HT1080 (cell line): ENCODE data around the gene PLEKHH3. TPM values are rescaled to one million over a fixed set of nuclear protein-coding genes. Genes with fewer than 3 reads are reported as not detected.
"Not testable (repeated sequence)": the region's sequence is repeated elsewhere in the genome, so short reads cannot be mapped to it uniquely, and the experiment has no call there.

Experiments used
- DNase-seq: peaks from one replicate; pipeline ENCODE4 v3.0.0-alpha.2; 2015; ENCODE audit warnings: low read depth
- small RNA-seq: library from RNA; depleted of rRNA; stranded (forward); fragments of <200 nt; gene quantifications from one replicate; pipeline ENCODE3, GENCODE V24; 2014
- total RNA-seq: library from RNA; depleted of rRNA; stranded (reverse); fragments of >200 nt; shearing (Covaris generic); gene quantifications from 2 replicates; pipeline ENCODE4 v1.2.3, GENCODE V29; 2014; rRNA removed

Gene PLEKHH3
- total RNA-seq, 1 experiment from 2014 or later, result 14.7 TPM

DNA sequence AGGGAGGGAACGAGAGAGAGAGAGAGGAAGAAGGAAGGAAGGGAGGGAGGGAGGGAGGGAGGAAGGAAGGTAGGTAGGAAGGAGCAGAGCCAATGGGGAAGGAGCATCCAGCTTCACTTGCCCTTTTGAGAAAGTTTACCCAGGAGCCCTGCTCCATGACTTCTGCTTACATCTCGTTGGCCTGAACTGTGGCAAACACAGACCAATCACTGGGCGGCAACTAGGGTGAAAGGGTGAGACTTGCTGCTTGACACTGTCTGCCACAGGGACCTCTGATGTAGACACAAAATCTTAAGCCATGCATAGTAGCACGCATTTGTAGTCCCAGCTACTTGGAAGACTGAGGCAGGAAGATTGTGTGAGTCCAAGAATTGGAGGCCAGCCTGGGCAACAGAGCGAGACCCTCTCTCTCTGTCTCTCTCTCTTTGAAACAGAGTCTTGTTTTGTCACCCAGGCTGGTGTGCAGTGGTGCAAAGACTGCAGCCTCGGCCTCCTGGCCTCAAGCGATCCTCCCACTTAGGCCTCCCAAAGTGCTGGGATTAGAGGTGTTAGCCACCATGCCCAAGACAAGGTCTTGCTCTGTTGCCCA is 37.2 kb downstream of the PLEKHH3 start:
- DNase-seq, result no peak

DNA sequence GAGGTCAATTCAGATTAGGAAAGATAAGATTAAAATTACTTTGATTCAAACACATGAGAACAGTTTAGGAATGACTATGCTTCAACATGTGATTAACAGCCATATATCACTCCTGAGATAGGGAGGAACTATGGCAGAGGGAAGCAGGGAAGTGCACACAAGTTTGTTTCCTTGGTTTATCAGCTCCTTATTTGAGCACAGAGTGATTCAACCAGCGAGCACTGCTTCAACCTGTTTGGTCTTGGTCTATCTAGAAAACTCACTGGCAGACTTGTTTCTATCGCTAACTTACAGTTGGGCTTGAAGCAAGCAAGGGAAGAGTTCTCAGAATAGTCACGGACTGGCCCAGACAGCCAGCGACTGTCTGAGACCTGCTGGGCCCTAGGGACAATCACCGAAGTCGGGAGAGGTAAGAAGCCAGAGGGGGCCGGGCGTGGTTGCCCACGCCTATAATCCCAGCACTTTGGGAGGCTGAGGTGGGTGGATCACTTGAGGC is 43.8 kb downstream of the PLEKHH3 start:
- DNase-seq, result no peak

DNA sequence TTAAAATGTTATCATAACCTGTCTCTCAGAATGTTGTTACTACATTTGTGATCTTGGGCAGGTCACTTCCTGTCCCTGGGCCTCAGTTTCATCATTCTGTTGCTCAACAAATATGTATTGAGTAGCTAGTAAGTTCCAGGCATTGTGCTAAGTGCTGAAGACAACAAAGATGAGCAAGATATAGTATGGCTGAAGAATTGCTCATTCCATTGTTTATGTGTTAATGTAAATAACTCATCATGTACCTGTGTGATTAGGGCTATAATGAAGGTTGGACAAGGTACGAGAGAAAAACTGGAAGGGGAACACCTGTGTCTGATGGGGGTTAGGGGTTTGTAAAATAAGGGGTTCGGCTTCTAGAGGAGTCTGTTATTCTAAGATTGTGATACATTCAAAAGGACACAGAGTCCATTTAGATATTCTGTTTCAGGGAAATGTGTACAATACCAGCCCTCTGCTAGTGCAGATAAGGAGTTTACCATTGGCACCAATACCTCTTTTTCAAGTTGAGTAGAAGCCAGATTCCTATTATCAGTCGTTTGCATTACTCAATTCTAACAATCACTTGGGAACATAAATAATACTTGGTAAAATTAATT is 47.3 kb downstream of the PLEKHH3 start:
- no peak for DNase-seq

DNA sequence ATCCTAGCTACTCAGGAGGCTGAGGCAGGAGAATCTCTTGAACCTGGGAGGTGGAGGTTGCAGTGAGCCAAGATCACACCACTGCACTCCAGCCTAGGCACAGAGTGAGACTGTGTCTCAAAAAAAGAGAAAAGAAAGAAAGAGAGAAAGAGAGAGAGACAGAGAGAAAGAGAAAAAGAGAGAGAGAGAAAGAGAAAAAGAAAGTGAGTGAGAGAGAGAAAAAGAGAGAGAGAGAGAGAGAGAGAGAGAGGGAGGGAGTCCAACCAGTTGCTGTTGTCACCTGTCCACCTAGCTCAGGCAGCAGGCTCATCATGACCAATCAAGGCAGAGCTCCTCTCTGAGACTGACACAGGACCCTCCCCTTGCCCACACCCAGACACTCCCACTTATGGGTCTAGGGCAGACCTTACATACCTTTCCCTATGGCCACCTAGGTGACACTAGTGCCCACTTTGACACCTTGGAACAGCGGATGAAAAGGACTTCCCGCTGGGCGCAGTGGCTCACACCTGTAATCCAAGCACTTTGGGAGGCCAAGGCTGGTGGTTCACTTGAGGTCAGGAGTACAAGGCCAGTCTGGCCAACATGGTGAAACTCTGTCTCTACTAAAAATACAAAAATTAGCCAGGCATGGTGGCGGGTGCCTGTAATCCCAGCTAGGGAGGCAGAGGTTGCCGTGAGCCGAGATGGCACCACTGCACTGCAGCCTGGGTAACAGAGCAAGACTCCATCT is 49.6 kb downstream of the PLEKHH3 start:
- not testable (repeated sequence) for DNase-seq

DNA sequence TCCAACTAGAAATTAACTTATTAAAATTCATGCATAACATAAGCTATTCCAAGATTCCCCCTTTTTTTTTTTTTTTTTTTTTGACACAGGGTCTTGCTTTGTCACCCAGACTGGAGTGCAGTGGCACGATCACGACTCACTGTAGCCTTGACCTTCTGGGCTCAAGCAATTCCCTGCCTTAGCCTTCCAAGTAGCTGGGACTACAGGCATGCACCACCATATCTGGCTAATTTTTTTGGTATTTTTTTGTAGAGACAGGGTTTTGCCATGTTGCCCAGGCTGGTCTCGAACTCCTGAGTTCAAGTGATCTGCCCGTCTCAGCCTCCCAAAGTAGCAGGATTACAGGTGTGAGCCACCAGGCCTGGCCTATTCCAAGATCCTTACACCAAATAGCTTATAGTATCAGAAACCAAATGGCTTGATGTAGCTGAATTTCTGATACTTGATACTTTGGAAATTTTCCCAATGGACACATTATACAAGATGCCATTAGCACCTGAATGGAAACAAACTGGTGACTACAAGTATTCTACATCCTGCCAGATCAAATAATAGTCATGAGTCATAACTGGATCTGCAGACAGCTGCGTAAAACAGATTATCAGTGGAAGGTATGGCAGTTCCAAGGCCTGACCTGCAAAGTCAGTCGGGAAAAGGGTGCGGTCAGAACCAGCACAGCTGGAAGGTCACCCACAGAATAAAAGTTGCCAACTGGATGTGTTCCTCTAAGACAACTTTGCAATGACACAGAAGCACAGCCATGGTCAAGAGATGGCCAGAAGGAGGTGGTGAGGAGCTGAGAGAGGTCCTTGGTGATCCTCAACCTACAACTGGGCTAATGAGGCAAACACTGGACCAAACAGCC is 52.8 kb downstream of the PLEKHH3 start:
- peak; percentile 87 for DNase-seq

DNA sequence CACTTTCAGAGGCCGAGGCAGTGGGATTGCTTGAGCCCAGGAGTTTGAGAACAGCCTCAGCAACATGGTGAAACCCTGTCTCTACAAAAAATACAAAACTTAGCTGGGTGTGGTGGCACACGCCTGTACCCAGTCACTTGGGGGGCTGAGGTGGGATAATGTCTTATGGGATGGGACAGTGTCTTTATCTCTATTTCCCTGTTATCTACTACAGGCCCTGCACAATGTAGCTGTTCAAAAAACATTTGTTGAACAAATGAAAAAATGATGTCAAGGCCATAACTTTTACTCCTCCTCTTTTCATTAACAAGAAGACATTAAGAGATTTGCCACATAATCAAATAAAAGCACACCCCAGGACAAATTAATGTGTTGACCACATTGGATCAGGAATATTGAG is 53.5 kb downstream of the PLEKHH3 start:
- DNase-seq, result no peak

DNA sequence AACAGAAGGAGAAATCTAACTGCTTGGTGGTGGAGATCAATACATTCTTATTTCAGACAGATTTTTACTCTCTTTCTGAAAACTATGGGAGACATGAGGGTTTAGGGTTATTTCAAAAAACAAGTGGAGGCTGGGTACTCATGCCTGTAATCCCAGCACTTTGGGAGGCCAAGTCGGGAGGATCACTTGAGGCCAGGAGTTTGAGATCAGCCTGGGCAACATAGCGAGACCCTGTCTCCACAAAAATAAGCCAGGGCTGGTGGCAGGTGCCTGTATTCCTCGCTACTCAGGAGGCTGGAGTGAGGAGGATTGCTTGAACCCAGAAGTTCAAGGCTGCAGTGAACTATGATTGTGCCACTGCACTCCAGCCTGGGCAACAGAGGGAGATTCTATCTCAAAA is 54.8 kb downstream of the PLEKHH3 start:
- not testable (repeated sequence) for DNase-seq

DNA sequence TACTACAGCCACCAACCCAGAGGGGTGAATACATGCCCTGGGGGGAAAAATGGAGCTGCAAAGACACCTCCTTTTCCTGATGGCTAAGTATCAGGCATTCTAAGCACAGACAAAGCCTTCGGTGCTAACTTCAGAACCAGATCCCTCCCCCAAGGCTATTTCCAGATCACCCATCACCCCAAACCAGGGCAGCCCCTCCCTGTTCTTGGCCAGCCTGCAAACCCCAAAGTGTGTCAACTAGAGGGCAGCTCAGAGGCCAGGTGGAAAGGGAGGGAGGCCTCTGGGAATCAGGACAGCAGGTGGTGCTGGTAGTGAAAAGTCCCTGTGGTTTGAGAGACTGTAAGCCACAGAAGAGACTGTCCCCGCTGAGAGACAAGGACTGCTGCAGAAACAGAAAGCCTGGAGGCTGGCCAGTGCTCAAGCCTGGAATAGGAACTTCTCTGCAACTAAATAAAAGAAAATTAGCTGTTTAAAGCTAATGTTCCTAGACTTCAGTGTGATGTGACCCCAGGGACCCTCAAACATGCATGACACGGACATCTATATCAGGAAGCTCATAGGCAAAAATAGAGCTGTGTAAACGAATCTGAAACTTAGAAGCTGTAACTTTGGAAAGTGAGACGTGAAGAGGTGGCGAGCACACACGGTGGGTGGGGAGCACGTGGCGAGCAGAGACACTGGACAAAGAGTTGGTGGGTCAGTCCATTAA is 58.2 kb downstream of the PLEKHH3 start:
- peak; percentile 57 for DNase-seq

DNA sequence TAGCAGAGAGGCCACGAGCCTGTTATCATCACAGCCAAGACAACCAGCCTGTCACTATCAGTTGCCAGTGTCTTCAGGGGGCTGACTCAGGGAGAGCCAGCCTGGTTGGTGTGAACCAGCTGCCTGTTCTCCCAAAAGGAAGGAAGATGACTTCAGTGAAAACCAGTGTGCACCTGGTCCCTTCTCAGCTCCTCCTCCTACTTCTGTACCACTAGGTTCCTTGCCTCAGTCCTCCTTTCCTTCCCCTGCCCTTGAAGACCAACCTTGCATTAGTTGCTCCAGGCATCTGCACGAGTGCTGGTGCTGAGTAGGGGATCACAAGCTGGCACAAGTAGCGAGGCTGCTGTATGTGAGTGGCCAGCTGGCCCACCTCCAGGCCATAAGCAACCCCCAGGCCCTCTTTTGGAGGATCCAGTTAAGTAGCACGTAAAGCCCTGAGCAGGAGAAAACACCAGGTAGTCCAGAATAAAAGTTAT is 58.8 kb downstream of the PLEKHH3 start:
- no peak for DNase-seq

Small RNAs within 50 kb of the gene (small RNA-seq; reads per million reads assigned to genes)
- not detected for gene MIR6780A

Other genes starting within 250 kb of the PLEKHH3 start
- 11.8 and 14.8 TPM in 2 replicates for gene ATP6V0A1, start 218.1 kb downstream of the PLEKHH3 start, total RNA-seq
- gene NAGLU, start 140.8 kb downstream of the PLEKHH3 start, total RNA-seq, result 22.7 and 30.6 TPM in 2 replicates
- 0.40 and 0.59 TPM in 2 replicates for gene HSD17B1, start 124.1 kb downstream of the PLEKHH3 start, total RNA-seq
- gene COASY, start 114.8 kb downstream of the PLEKHH3 start, total RNA-seq, result 51.7 and 56.2 TPM in 2 replicates
- gene MLX, start 109.9 kb downstream of the PLEKHH3 start, total RNA-seq, result 29.3 and 37.8 TPM in 2 replicates
- 47.8 and 50.2 TPM in 2 replicates for gene PSMC3IP, start 99.3 kb downstream of the PLEKHH3 start, total RNA-seq
- 30.9 and 34.0 TPM in 2 replicates for gene RETREG3, start 67.6 kb downstream of the PLEKHH3 start, total RNA-seq
- 114 and 165 TPM in 2 replicates for gene TUBG1, start 67.3 kb downstream of the PLEKHH3 start, total RNA-seq
- gene TUBG2, start 17.7 kb downstream of the PLEKHH3 start, total RNA-seq, result 6.8 and 9.3 TPM in 2 replicates
- gene CCR10, start 4.8 kb upstream of the PLEKHH3 start, total RNA-seq, result 2.1 and 2.5 TPM in 2 replicates
- 8.6 and 9.9 TPM in 2 replicates for gene CNTNAP1, start 5.5 kb upstream of the PLEKHH3 start, total RNA-seq
- gene EZH1, start 68.0 kb upstream of the PLEKHH3 start, total RNA-seq, result 6.1 and 6.3 TPM in 2 replicates
- 0.40 and 1.4 TPM in 2 replicates for gene RAMP2, start 84.2 kb upstream of the PLEKHH3 start, total RNA-seq
- gene VPS25, start 96.5 kb upstream of the PLEKHH3 start, total RNA-seq, result 110 and 122 TPM in 2 replicates
- gene WNK4, start 103.6 kb upstream of the PLEKHH3 start, total RNA-seq, result 5.7 and 8.9 TPM in 2 replicates
- 65.2 and 97.2 TPM in 2 replicates for gene COA3, start 121.7 kb upstream of the PLEKHH3 start, total RNA-seq
- 0.13 and 0.27 TPM in 2 replicates for gene CNTD1, start 121.9 kb upstream of the PLEKHH3 start, total RNA-seq
- 159 and 182 TPM in 2 replicates for gene BECN1, start 147.3 kb upstream of the PLEKHH3 start, total RNA-seq
- 146 and 205 TPM in 2 replicates for gene PSME3, start 156.4 kb upstream of the PLEKHH3 start, total RNA-seq
- gene AOC2, start 167.6 kb upstream of the PLEKHH3 start, total RNA-seq, result 0.95 and 1.4 TPM in 2 replicates
- 0.11 TPM in 1 of 2 replicates, not detected in the other for gene AOC3, start 174.2 kb upstream of the PLEKHH3 start, total RNA-seq
- not detected in 2 replicates for gene G6PC1, start 223.8 kb upstream of the PLEKHH3 start, total RNA-seq